Thymus (tissue), 14 donors: ENCODE results near the gene EGF. TPM values are rescaled to one million over a fixed set of nuclear protein-coding genes. Genes with fewer than 3 reads are reported as not detected.
"Not testable (repeated sequence)": the region's sequence is repeated elsewhere in the genome, so short reads cannot be mapped to it uniquely, and the experiment has no call there.

Experiments
- DNase-seq, 9 donors: peaks; one replicate each; pipeline ENCODE4 v3.0.0-alpha.2; 2013; ENCODE audit warnings: low spot score in 9 of 9, low read depth in 6 of 9, missing footprints in 1 of 9
- H3K27ac ChIP-seq, 2 donors: one replicate each; pipeline ENCODE4 v1.5.1; 2013; ENCODE audit warnings: control low read depth in 1 of 2, low read depth in 1 of 2, low read length in 1 of 2, mild to moderate bottlenecking in 1 of 2, moderate library complexity in 1 of 2
- H3K27me3 ChIP-seq, 2 donors: one replicate each; pipeline ENCODE4 v1.5.1; 2013; ENCODE audit warnings: low read length in 1 of 2; ENCODE audit not compliant: control insufficient read depth in 2 of 2, insufficient read depth in 1 of 2
- H3K36me3 ChIP-seq, 2 donors: one replicate each; pipeline ENCODE4 v1.5.1; 2013; ENCODE audit warnings: low read length in 1 of 2, mild to moderate bottlenecking in 1 of 2, moderate library complexity in 1 of 2; ENCODE audit not compliant: control insufficient read depth in 2 of 2, insufficient read depth in 2 of 2
- H3K4me1 ChIP-seq, 2 donors: one replicate each; pipeline ENCODE4 v1.5.1; 2013; ENCODE audit warnings: low read length in 2 of 2; ENCODE audit not compliant: control insufficient read depth in 2 of 2, insufficient read depth in 2 of 2
- H3K4me3 ChIP-seq, 2 donors: one replicate each; pipeline ENCODE4 v1.5.1; 2013; ENCODE audit warnings: low read length in 2 of 2, control low read depth in 1 of 2, mild to moderate bottlenecking in 1 of 2
- H3K9me3 ChIP-seq, 2 donors: one replicate each; pipeline ENCODE4 v1.5.1; 2013; ENCODE audit warnings: low read length in 1 of 2, mild to moderate bottlenecking in 1 of 2; ENCODE audit not compliant: control insufficient read depth in 2 of 2, insufficient read depth in 1 of 2
- WGBS: extraction: QIAGEN DNeasy Blood & Tissue Kit; methylation state at CpG from one replicate; pipeline ENCODE4 v1.1.7; 2013; 5-methylcytosine and 5-hydroxymethylcytosine counted together
- long read RNA-seq, 10 donors: transcript quantifications; one replicate each; lab custom pipeline, GENCODE V29; 2026
- polyA plus RNA-seq: library from polyadenylated mRNA; stranded (reverse); fragments of 200-250 nt; gene quantifications from one replicate; pipeline ENCODE4 v1.2.3, GENCODE V29; 2013
- total RNA-seq: library from RNA; stranded (reverse); fragments of 120-200 nt; gene quantifications from one replicate; pipeline ENCODE4 v1.2.4, GENCODE V29; 2013
- donor health status: healthy.

Gene EGF
- total RNA-seq (0.19 TPM), polyA plus RNA-seq (0.64 TPM)
- long read RNA-seq, donor 1 = 0 reads
- long read RNA-seq, donor 2 = 0 reads
- long read RNA-seq, donor 3 = 0 reads
- long read RNA-seq, donor 4 = 0 reads
- long read RNA-seq, donor 5 = 0 reads
- long read RNA-seq, donor 6 = 0 reads
- long read RNA-seq, donor 7 = 0 reads
- long read RNA-seq, donor 8 = 0 reads
- long read RNA-seq, donor 9 = 0 reads
- long read RNA-seq, donor 10 = 0 reads

DNA sequence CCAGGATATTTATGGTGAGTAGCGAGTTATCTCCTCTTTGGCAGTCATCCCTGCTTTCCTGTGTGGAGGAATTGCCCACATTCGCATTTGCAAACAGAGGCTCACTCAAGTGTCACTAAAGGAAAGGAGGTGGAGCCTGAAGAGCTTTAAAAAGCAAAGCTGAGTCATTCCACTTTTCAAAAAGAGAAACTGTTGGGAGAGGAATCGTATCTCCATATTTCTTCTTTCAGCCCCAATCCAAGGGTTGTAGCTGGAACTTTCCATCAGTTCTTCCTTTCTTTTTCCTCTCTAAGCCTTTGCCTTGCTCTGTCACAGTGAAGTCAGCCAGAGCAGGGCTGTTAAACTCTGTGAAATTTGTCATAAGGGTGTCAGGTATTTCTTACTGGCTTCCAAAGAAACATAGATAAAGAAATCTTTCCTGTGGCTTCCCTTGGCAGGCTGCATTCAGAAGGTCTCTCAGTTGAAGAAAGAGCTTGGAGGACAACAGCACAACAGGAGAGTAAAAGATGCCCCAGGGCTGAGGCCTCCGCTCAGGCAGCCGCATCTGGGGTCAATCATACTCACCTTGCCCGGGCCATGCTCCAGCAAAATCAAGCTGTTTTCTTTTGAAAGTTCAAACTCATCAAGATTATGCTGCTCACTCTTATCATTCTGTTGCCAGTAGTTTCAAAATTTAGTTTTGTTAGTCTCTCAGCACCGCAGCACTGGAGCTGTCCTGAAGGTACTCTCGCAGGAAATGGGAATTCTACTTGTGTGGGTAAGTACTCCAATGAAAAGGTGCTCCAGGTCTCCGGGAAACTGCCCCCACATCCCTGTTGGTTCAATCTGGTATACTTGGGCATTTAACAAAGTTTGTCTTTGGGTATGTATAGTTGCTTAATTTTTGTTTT, at the start of gene EGF:
Gene EGF (plus strand): TSS at position 178 of the 890 bp plus-strand sequence. CDS start 453 bp downstream, at position 631.
- no peak for DNase-seq
- no peak within 1 kb of the TSS for H3K4me3 ChIP-seq
- H3K4me1 ChIP-seq = no peaks in the 10 kb centered on the region
- no peaks in the 10 kb centered on the region for H3K36me3 ChIP-seq
- no peaks in the 10 kb centered on the region for H3K27me3 ChIP-seq
- H3K9me3 ChIP-seq = no peaks in the 10 kb centered on the region
- WGBS = 67% methylated on average over 9 of the region's 9 CpGs
- no peak within 1 kb of the TSS for H3K27ac ChIP-seq

DNA sequence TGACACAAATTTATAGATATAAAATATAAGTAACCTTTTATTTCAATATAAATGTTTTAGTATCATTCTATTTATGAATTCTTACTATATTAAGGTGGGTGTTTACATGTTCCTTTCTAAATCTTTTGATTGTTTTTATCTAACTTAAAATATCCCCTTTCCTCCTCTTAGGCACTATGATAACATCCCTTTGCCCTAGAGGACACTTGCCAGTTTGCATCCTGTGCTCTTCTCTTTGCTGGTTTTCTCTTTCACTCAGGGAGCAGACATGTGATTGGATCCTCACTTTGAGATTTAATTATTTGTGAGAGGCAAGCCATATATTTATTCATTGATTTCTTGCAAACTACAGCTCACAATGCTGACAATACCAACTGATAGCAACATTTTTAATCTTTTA, 48.5 kb upstream of the EGF start:
- no peak for DNase-seq
- H3K4me1 ChIP-seq = no peaks in the 10 kb centered on the region
- no peak overlapping the region for H3K27ac ChIP-seq
- no peaks in the 10 kb centered on the region for H3K27me3 ChIP-seq
- peaks cover 0 to 2% of the 10 kb centered on the region in 2 donors for H3K9me3 ChIP-seq
- H3K4me3 ChIP-seq = no peak overlapping the region
- no peaks in the 10 kb centered on the region for H3K36me3 ChIP-seq

DNA sequence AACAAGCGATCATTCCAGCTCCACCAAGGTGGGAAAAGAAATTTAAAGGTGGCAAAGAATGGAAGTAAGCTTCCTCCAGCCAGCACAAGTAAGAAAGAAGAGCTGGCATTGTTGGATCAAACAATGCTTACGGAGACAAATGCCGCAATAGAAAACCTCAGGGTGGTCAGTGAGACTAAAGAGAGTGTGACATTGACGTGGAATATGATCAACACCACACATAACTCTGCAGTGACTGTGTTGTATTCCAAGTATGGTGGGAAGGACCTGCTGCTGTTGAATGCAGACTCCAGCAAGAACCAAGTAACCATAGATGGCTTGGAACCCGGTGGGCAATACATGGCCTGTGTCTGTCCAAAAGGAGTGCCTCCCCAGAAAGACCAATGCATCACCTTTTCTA, 42.6 kb upstream of the EGF start:
- no peak for DNase-seq
- no peaks in the 10 kb centered on the region for H3K9me3 ChIP-seq
- peaks cover 0 to 5% of the 10 kb centered on the region in 2 donors for H3K4me1 ChIP-seq
- WGBS = 97% methylated on average over 5 of the region's 5 CpGs
- no peaks in the 10 kb centered on the region for H3K27me3 ChIP-seq
- no peak overlapping the region for H3K4me3 ChIP-seq
- no peaks in the 10 kb centered on the region for H3K36me3 ChIP-seq
- no peak overlapping the region for H3K27ac ChIP-seq

DNA sequence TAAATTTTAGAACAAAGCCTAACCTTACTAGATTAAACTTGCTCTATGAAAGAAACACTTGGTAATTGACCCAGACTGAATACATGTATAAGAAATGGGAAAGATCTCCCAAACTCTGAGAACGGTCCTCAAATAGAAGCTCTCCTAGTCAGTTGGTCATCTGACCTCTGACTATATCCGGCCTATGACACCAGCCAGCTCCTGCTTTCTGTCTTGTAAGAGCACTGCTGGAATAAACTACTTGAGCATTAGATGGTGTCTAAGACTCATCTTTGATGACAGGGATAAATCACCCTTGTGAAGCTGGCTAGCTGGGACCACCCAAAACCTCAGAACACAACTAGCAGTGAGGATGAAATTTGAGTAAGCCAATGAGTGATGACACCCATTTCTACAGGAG, 40.6 kb upstream of the EGF start:
- 98% methylated on average over 2 of the region's 2 CpGs for WGBS
- H3K27ac ChIP-seq = no peak overlapping the region
- no peak overlapping the region for H3K4me3 ChIP-seq
- peaks cover 0 to 5% of the 10 kb centered on the region in 2 donors for H3K4me1 ChIP-seq
- H3K9me3 ChIP-seq = no peaks in the 10 kb centered on the region
- no peak for DNase-seq
- no peaks in the 10 kb centered on the region for H3K27me3 ChIP-seq
- H3K36me3 ChIP-seq = no peaks in the 10 kb centered on the region

DNA sequence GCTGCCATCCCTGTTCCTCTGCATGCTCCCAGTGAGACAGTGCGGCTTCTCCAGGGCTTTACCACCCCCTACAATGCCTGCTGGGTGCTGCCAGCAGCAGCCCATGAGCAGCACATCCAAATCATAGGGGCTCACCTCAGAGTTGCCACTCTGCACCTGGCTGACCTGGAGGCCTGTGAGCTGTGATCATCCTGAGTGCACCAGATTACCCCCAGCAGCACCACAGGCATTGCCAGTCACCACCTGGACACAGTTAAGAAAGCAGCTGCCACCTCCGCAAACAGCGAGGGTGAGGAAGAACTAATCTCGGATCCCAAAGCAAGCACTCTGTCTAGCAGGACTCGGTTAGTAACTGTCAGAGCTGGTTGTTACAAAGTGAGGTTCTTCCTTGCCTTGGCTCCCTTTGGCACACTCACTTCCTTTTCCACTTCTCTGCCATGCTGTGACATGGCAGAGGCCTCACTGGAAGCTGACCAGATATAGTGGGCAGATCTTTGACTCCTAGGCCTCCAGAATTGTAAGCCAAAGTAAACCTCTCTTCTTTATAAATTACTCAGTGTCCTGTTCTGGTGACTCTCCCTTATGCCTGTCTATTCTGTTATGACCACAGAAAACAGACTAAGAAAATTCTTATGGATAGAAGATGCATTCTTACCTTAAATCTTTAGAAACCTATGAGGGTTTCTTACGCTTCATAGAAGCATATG, 39.6 kb upstream of the EGF start:
- Histone ChIP-seq H3K4me1 (peaks cover 0 to 5% of the 10 kb centered on the region in 2 donors), H3K27me3 (no peaks in the 10 kb centered on the region), H3K4me3 (no peak overlapping the region), H3K36me3 (no peaks in the 10 kb centered on the region), H3K27ac (no peak overlapping the region), H3K9me3 (no peaks in the 10 kb centered on the region)
- no peak for DNase-seq
- WGBS = 98% methylated on average over 6 of the region's 6 CpGs

DNA sequence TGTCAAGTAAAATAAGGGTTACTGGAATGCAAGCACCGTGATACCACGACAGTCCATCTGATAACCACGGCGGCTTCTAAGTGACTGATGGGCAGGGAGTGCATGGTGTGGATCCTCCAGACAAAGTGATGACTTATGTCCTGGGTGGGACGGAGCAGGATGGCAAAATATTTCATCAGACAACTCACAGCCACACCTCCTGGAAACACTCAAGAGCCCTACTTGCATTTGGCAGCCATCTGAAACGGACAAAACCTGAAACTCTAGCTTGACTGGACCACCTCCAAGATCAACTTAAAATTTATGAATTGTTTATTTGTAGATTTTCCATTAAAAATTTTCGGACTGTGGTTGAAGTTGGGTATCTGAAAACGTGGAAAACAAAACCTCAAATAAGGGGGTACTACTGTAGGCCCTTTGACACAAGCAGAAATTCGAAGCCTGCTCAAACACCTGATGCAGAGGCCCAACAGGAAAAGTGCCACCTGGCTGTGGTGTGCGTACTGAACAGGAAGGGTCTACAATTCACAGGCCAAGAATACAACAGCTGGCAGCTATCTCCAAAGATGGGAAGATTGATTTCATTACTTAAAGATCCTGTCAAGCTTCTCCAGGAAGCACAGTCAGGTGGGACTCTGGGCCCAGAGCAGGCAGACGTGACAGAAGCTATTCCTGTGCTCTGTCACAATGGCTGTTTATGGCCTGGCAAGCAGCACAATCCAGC, 38.7 kb upstream of the EGF start:
- DNase-seq = no peak
- peaks cover 0 to 5% of the 10 kb centered on the region in 2 donors for H3K4me1 ChIP-seq
- no peak overlapping the region for H3K27ac ChIP-seq
- 81% methylated on average over 11 of the region's 11 CpGs for WGBS
- no peaks in the 10 kb centered on the region for H3K27me3 ChIP-seq
- H3K36me3 ChIP-seq = no peaks in the 10 kb centered on the region
- no peak overlapping the region for H3K4me3 ChIP-seq
- no peaks in the 10 kb centered on the region for H3K9me3 ChIP-seq

DNA sequence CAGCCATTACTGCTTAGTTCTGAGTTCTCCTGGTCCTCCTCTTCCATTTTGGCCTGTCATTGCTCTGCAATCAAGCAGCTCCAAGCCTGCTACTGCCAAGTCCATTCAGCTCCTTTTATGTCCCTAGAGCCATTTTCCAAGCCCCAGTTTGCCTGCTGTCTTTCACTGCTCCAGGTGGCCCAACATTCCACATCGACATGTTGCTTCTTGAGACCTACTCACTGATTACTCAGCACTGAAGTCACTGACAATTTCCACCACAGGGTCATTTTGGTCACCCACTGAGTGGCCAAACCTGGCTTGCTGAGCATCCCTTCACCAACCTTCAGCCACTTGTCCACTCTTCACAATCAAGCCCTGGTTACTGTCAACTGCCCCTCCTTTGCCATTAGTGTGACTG, 37.6 kb upstream of the EGF start:
- H3K27me3 ChIP-seq = no peaks in the 10 kb centered on the region
- no peak overlapping the region for H3K27ac ChIP-seq
- H3K4me3 ChIP-seq = no peak overlapping the region
- no peak for DNase-seq
- peaks cover 0 to 5% of the 10 kb centered on the region in 2 donors for H3K4me1 ChIP-seq
- 98% methylated on average over 1 of the region's 1 CpG for WGBS
- H3K36me3 ChIP-seq = no peaks in the 10 kb centered on the region
- H3K9me3 ChIP-seq = no peaks in the 10 kb centered on the region

DNA sequence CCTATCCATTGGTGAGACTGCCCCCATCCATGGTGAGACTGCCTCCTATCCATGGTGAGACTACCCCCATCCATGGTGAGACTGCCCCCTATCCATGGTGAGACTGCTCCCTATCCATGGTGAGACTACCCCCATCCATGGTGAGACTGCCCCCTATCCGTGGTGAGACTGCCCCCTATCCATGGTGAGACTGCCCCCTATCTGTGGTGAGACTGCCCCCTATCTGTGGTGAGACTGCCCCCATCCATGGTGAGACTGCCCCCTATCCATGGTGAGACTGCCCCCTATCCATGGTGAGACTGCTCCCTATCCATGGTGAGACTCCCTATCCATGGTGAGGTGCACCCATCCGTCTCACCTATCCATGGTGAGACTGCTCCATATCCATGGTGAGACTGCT, 37.1 kb upstream of the EGF start:
- not testable (repeated sequence) for H3K27me3 ChIP-seq, H3K9me3 ChIP-seq, H3K36me3 ChIP-seq, H3K4me1 ChIP-seq, H3K4me3 ChIP-seq, DNase-seq, H3K27ac ChIP-seq
- WGBS = 94% methylated on average over 2 of the region's 2 CpGs
